HEK293 (cell line): ENCODE data around the gene HS3ST6.
A peak's percentile ranks its signal among the peaks of the same experiment; 100 is the strongest.

Experiments used
- CTCF ChIA-PET: fragments of 350-600 bp; formaldehyde crosslinking; extraction: SDS; loops from one replicate; lab custom pipeline; 2021; ENCODE audit warnings: antibody characterized with exemption; lab: Yijun Ruan, JAX
- POLR2A ChIA-PET: fragments of 300-600 bp; formaldehyde crosslinking; extraction: SDS; loops from one replicate; lab custom pipeline; 2020; ENCODE audit warnings: antibody characterized with exemption, inconsistent platforms; lab: Yijun Ruan, JAX
- H3K27ac ChIP-seq: fragments of 200-500 bp; sonication (Bioruptor generic); 2 replicates; pipeline ENCODE4 v1.5.1; 2014; ENCODE audit warnings: low read depth, low read length, control low read depth, inconsistent platforms; ENCODE audit errors: extremely low read depth
- H3K36me3 ChIP-seq, 2 experiments: fragments of 200-500 bp in 1 of 2; sonication (Bioruptor generic) in 1 of 2; 1 replicate in 1 of 2; 2 replicates in 1 of 2; pipeline ENCODE4 v1.5.1; 2014 to 2017; ENCODE audit warnings: inconsistent platforms in 2 of 2, low read length in 2 of 2; ENCODE audit not compliant: control insufficient read depth in 2 of 2, insufficient read depth in 1 of 2
- H3K4me1 ChIP-seq: fragments of 200-500 bp; sonication (Bioruptor generic); 2 replicates; pipeline ENCODE4 v1.5.1; 2014; ENCODE audit warnings: mild to moderate bottlenecking, low read length, inconsistent platforms; ENCODE audit not compliant: control insufficient read depth, insufficient read depth
- H3K4me3 ChIP-seq: 2 replicates; pipeline ENCODE4 v1.5.1; 2011; ENCODE audit warnings: low read depth, mild to moderate bottlenecking, control low read depth, low read length, moderate library complexity
- H3K9me3 ChIP-seq: fragments of 200-500 bp; sonication (Bioruptor generic); 2 replicates; pipeline ENCODE4 v1.5.1; 2014; ENCODE audit warnings: low read depth, low read length, inconsistent platforms; ENCODE audit not compliant: control insufficient read depth, insufficient read depth
- EGR2 ChIP-seq: fragments of 450-650 bp; formaldehyde crosslinking; IDR thresholded peaks from 2 replicates; pipeline ENCODE4 v1.5.1; 2016; ENCODE audit warnings: low read depth, missing biosample characterization, missing genetic modification characterization
- GFI1B ChIP-seq: fragments of 450-650 bp; formaldehyde crosslinking; IDR thresholded peaks from 2 replicates; pipeline ENCODE4 v1.5.1; 2016; ENCODE audit warnings: missing biosample characterization, missing genetic modification characterization
- YY2 ChIP-seq: fragments of 450-650 bp; formaldehyde crosslinking; IDR thresholded peaks from 2 replicates; pipeline ENCODE4 v1.5.1; 2016; ENCODE audit warnings: missing biosample characterization, missing genetic modification characterization
- ZFHX2 ChIP-seq: fragments of 450-650 bp; formaldehyde crosslinking; conservative IDR thresholded peaks from 2 replicates; pipeline ENCODE4 v1.5.1; 2016; ENCODE audit warnings: missing biosample characterization, missing genetic modification characterization
- ZNF24 ChIP-seq: fragments of 450-650 bp; formaldehyde crosslinking; IDR thresholded peaks from 2 replicates; pipeline ENCODE4 v1.5.1; 2016; ENCODE audit warnings: missing biosample characterization, missing genetic modification characterization
- ZNF274 ChIP-seq, 2 experiments: fragments of 200-500 bp in 1 of 2; fragments of 450-650 bp in 1 of 2; sonication (Bioruptor generic) in 1 of 2; formaldehyde crosslinking in 1 of 2; IDR thresholded peaks; 2 replicates each; pipeline versions ENCODE4 v1.5.1 to v1.6.1; 2014 to 2016; ENCODE audit warnings: borderline replicate concordance in 1 of 2, inconsistent platforms in 1 of 2, low read length in 1 of 2, missing biosample characterization in 1 of 2, missing genetic modification characterization in 1 of 2
- ZNF341 ChIP-seq: fragments of 450-650 bp; formaldehyde crosslinking; IDR thresholded peaks from 2 replicates; pipeline ENCODE4; 2016; ENCODE audit warnings: low read depth, missing biosample characterization, missing genetic modification characterization
- ZNF391 ChIP-seq: fragments of 450-650 bp; formaldehyde crosslinking; IDR thresholded peaks from 2 replicates; pipeline ENCODE4 v1.5.1; 2016; ENCODE audit warnings: low read depth, missing biosample characterization, missing genetic modification characterization, borderline replicate concordance
- ZNF571 ChIP-seq: fragments of 450-650 bp; formaldehyde crosslinking; IDR thresholded peaks from 2 replicates; pipeline ENCODE4 v1.5.0; 2017; ENCODE audit warnings: missing biosample characterization, missing genetic modification characterization
- ZNF626 ChIP-seq: fragments of 450-650 bp; sonication (Bioruptor Pico); formaldehyde crosslinking; IDR thresholded peaks from 2 replicates; pipeline ENCODE4 v1.5.1; 2018; ENCODE audit warnings: missing biosample characterization, missing genetic modification characterization, inconsistent platforms
- ZNF654 ChIP-seq: fragments of 450-650 bp; formaldehyde crosslinking; IDR thresholded peaks from 2 replicates; pipeline ENCODE4 v1.5.1; 2016; ENCODE audit warnings: low read depth, missing biosample characterization, missing genetic modification characterization
- ZNF658 ChIP-seq: fragments of 450-650 bp; formaldehyde crosslinking; IDR thresholded peaks from 2 replicates; pipeline ENCODE4; 2016; ENCODE audit warnings: missing biosample characterization, missing genetic modification characterization
- ZSCAN16 ChIP-seq: fragments of 450-650 bp; formaldehyde crosslinking; IDR thresholded peaks from 2 replicates; pipeline ENCODE4 v1.5.1; 2016; ENCODE audit warnings: missing biosample characterization, missing genetic modification characterization
- TF ChIP-seq, protein P1 (sequence below): IDR thresholded peaks from 2 replicates; pipeline ENCODE4 v1.6.1; 2011; ENCODE audit warnings: mild to moderate bottlenecking, low read depth, low read length, borderline replicate concordance
- TF ChIP-seq, protein P2 (sequence below): fragments of 450-650 bp; formaldehyde crosslinking; conservative IDR thresholded peaks from 2 replicates; pipeline ENCODE4 v1.5.1; 2016; ENCODE audit warnings: low read depth, missing biosample characterization, missing genetic modification characterization
- TF ChIP-seq, protein P3 (sequence below): fragments of 450-650 bp; formaldehyde crosslinking; IDR thresholded peaks from 2 replicates; pipeline ENCODE4 v1.5.1; 2017; ENCODE audit warnings: missing biosample characterization, missing genetic modification characterization

HS3ST6 gene

DNA sequence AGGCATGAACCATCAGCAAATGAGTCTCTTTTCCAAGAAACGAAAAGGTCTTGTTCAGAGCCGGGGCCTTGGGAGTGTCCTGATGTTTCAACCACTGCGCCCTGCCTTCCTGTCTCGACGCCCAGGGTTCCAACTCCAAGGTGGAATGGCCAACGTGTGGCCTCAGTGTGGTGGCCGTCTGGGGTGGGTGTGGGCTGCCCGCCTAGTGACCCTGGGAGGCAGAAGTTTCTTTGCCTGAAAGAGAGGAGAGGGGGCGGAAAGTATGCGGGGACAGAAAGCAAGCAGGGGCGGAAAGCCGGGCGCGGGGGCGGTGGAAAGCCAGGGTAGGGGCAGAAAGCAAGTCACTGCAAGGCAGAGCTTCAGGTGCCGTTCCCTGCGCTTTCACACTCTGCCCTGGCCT lies 20.7 kb upstream of the HS3ST6 start:
- Histone ChIP-seq H3K36me3 (peaks cover 0 to 38% of the 10 kb centered on the region in 2 experiments; a peak in 2 of 3 replicates), H3K9me3 (no peaks in the 10 kb centered on the region), H3K4me1 (no peaks in the 10 kb centered on the region; the same call in 1 of the 2 replicates), H3K4me3 (no peak overlapping the region), H3K27ac (no peak overlapping the region)
- ChIA-PET CTCF (no interaction called here), POLR2A (interaction anchor here (0.6 to 1.7 kb wide), 3 partner anchors 26 to 249 kb away, joined by 3 to 7 read pairs (median 6); partner anchors contain the start of gene RPS2)
- TF ChIP-seq, protein P1, sequence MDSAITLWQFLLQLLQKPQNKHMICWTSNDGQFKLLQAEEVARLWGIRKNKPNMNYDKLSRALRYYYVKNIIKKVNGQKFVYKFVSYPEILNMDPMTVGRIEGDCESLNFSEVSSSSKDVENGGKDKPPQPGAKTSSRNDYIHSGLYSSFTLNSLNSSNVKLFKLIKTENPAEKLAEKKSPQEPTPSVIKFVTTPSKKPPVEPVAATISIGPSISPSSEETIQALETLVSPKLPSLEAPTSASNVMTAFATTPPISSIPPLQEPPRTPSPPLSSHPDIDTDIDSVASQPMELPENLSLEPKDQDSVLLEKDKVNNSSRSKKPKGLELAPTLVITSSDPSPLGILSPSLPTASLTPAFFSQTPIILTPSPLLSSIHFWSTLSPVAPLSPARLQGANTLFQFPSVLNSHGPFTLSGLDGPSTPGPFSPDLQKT, result no peak
- TF ChIP-seq ZNF626 (tag by site-specific recombination), result no peak
- TF ChIP-seq, protein P2, sequence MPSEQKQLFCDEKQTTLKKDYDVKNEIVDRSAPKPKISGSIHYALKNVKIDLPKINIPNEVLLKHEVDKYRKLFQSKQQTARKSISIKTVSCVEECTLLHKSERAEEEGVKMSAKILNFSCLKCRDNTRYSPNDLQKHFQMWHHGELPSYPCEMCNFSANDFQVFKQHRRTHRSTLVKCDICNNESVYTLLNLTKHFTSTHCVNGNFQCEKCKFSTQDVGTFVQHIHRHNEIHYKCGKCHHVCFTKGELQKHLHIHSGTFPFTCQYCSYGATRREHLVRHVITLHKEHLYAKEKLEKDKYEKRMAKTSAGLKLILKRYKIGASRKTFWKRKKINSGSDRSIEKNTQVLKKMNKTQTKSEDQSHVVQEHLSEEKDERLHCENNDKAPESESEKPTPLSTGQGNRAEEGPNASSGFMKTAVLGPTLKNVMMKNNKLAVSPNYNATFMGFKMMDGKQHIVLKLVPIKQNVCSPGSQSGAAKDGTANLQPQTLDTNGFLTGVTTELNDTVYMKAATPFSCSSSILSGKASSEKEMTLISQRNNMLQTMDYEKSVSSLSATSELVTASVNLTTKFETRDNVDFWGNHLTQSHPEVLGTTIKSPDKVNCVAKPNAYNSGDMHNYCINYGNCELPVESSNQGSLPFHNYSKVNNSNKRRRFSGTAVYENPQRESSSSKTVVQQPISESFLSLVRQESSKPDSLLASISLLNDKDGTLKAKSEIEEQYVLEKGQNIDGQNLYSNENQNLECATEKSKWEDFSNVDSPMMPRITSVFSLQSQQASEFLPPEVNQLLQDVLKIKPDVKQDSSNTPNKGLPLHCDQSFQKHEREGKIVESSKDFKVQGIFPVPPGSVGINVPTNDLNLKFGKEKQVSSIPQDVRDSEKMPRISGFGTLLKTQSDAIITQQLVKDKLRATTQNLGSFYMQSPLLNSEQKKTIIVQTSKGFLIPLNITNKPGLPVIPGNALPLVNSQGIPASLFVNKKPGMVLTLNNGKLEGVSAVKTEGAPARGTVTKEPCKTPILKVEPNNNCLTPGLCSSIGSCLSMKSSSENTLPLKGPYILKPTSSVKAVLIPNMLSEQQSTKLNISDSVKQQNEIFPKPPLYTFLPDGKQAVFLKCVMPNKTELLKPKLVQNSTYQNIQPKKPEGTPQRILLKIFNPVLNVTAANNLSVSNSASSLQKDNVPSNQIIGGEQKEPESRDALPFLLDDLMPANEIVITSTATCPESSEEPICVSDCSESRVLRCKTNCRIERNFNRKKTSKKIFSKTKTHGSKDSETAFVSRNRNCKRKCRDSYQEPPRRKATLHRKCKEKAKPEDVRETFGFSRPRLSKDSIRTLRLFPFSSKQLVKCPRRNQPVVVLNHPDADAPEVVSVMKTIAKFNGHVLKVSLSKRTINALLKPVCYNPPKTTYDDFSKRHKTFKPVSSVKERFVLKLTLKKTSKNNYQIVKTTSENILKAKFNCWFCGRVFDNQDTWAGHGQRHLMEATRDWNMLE, result no peak
- no peak for TF ChIP-seq ZNF341 (tag by site-specific recombination)
- TF ChIP-seq ZNF654 (tag by site-specific recombination), result no peak
- TF ChIP-seq ZNF571 (tag by site-specific recombination), result no peak
- peak; percentile 83 for TF ChIP-seq ZFHX2 (tag by site-specific recombination)
- peak; percentile 89 for TF ChIP-seq EGR2 (tag by site-specific recombination)
- no peak for TF ChIP-seq YY2 (tag by site-specific recombination)

DNA sequence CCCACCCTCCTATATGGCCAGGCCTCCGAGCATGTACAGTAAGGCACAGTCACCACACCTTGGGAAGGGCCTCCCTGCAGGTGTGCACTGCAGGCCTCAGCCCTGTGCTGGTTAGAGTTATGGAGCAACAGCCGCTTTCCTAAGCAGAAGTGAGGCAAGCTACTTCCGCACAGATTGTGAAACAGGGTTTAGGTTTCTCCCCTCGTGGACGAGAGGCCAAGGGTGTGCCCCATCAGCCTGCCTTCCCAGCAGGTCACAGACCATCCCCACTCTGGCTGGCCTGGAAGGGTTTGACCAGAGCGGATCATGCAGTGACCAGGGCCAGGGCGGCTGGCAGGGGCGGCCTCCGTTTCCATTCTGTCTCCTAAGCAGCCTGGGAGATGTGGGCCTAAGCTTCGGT lies 20.1 kb upstream of the HS3ST6 start:
- H3K27ac ChIP-seq, result no peak overlapping the region
- no peak for TF ChIP-seq ZNF658 (tag by site-specific recombination)
- TF ChIP-seq, protein P3, sequence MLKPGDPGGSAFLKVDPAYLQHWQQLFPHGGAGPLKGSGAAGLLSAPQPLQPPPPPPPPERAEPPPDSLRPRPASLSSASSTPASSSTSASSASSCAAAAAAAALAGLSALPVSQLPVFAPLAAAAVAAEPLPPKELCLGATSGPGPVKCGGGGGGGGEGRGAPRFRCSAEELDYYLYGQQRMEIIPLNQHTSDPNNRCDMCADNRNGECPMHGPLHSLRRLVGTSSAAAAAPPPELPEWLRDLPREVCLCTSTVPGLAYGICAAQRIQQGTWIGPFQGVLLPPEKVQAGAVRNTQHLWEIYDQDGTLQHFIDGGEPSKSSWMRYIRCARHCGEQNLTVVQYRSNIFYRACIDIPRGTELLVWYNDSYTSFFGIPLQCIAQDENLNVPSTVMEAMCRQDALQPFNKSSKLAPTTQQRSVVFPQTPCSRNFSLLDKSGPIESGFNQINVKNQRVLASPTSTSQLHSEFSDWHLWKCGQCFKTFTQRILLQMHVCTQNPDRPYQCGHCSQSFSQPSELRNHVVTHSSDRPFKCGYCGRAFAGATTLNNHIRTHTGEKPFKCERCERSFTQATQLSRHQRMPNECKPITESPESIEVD (tag by site-specific recombination), result no peak
- no peak for TF ChIP-seq ZNF24 (tag by site-specific recombination)
- no peak for TF ChIP-seq ZSCAN16 (tag by site-specific recombination)
- no peak for TF ChIP-seq ZNF391 (tag by site-specific recombination)
- no peak for TF ChIP-seq ZNF274 (IDR thresholded peaks at IDR 0.05; ENCODE audit: low read length)
- TF ChIP-seq ZNF274 (tag by site-specific recombination; IDR thresholded peaks at IDR 0.05; ENCODE audit: borderline replicate concordance), result no peak
- no peak for TF ChIP-seq GFI1B (tag by site-specific recombination)
- H3K36me3 ChIP-seq, result peaks cover 0 to 38% of the 10 kb centered on the region in 2 experiments; a peak in 2 of 3 replicates
- POLR2A ChIA-PET, result interaction anchor here (0.6 kb wide), 1 partner anchor 249 kb away, joined by 6 read pairs; no protein-coding TSS in a partner anchor
- CTCF ChIA-PET, result no interaction called here
- no peak overlapping the region for H3K4me3 ChIP-seq
- no peaks in the 10 kb centered on the region for H3K9me3 ChIP-seq
- H3K4me1 ChIP-seq, result no peaks in the 10 kb centered on the region; the same call in 1 of the 2 replicates
